ENCODE data around the gene FBXO41.
A peak's percentile ranks its signal among the peaks of the same experiment; 100 is the strongest.

FBXO41 gene

GRCh38 chr2:73239776-73240175, 44.5 kb downstream of the FBXO41 start:
- no peak for DNase-seq

- no peak for DNase-seq
Measured at GRCh38 chr2:73238976-73239375, 45.3 kb downstream of the FBXO41 start.

- DNase-seq, result no peak
Measured at GRCh38 chr2:73238149-73238548, 46.1 kb downstream of the FBXO41 start.

GRCh38 chr2:73237168-73237567, 47.1 kb downstream of the FBXO41 start:
- no peak for DNase-seq

GRCh38 chr2:73235315-73236028, 48.8 kb downstream of the FBXO41 start:
- DNase-seq, result no peak

GRCh38 chr2:73233932-73234832, 50.1 kb downstream of the FBXO41 start, which contains the start of gene CCT7:
CCT7 (plus strand) TSS chr2:73234308; CDS start chr2:73234379, 71 bp downstream.
- DNase-seq, result peak; percentile 88

- DNase-seq, result peak; percentile 95
Measured at GRCh38 chr2:73233154-73233931, 50.9 kb downstream of the FBXO41 start, which contains the start of gene PRADC1. PRADC1 (minus strand) TSS chr2:73233239; CDS start chr2:73233160, 79 bp downstream.

- DNase-seq, result peak; percentile 59
Measured at GRCh38 chr2:73232403-73233153, 51.7 kb downstream of the FBXO41 start.

- DNase-seq, result no peak
Measured at GRCh38 chr2:73228631-73229030, 55.6 kb downstream of the FBXO41 start.

- DNase-seq, result no peak
Measured at GRCh38 chr2:73227086-73227485, 57.2 kb downstream of the FBXO41 start.

- no peak for DNase-seq
Measured at GRCh38 chr2:73225513-73226360, 58.5 kb downstream of the FBXO41 start.

GRCh38 chr2:73223821-73224220, 60.5 kb downstream of the FBXO41 start:
- DNase-seq, result no peak

- no peak for DNase-seq
Measured at GRCh38 chr2:73218298-73218697, 66.0 kb downstream of the FBXO41 start.

GRCh38 chr2:73217826-73218225, 66.5 kb downstream of the FBXO41 start:
- no peak for DNase-seq

GRCh38 chr2:73217160-73217559, 67.1 kb downstream of the FBXO41 start:
- no peak for DNase-seq

- no peak for DNase-seq
Measured at GRCh38 chr2:73215254-73215653, 69.0 kb downstream of the FBXO41 start.

- peak; percentile 95 for DNase-seq
Measured at GRCh38 chr2:73214120-73215035, 69.9 kb downstream of the FBXO41 start, which contains the start of gene SMYD5. SMYD5 (plus strand) TSS chr2:73214245; CDS start chr2:73214267, 22 bp downstream.

- peak; percentile 85 for DNase-seq
Measured at GRCh38 chr2:73212448-73213176, 71.7 kb downstream of the FBXO41 start.

GRCh38 chr2:73212098-73212447, 72.2 kb downstream of the FBXO41 start:
- no peak for DNase-seq

All from stimulated activated CD4-positive, alpha-beta T cell treated with anti-CD3 and anti-CD28 coated beads, Interleukin-15, amount 100 ng/mL, for 24 hours (primary cell).